Astrocyte of the cerebellum (primary cell): ENCODE data around the gene GATAD1.

ENCODE experiments used
- DNase-seq: peaks from one replicate; pipeline ENCODE4 v3.0.0-alpha.2; 2011; ENCODE audit warnings: low read depth
- H3K4me3 ChIP-seq: 2 replicates; pipeline ENCODE4 v1.5.1; 2011; ENCODE audit warnings: mild to moderate bottlenecking, low read depth, low read length, moderate library complexity
- CTCF ChIP-seq: IDR thresholded peaks from 2 replicates; pipeline ENCODE4 v1.5.1; 2012; ENCODE audit warnings: low read length, low read depth, moderate library complexity, mild to moderate bottlenecking; ENCODE audit errors: missing control alignments
- in situ Hi-C: cut with HindIII; loops from 2 replicates; pipeline ENCODE4 v1.10.0; 2017; ENCODE audit warnings: low sequenced_read_pairs

Gene GATAD1

GRCh38 chr7:92487804-92488203, 40.5 kb downstream of the GATAD1 start:
- DNase-seq = no peak
- no peak for TF ChIP-seq CTCF
- in situ Hi-C loops = no loop called here
- no peak overlapping the region for H3K4me3 ChIP-seq

GRCh38 chr7:92489634-92490033, 42.4 kb downstream of the GATAD1 start:
- in situ Hi-C loops = no loop called here
- no peak overlapping the region for H3K4me3 ChIP-seq
- DNase-seq = no peak
- no peak for TF ChIP-seq CTCF

GRCh38 chr7:92496876-92497275, 49.6 kb downstream of the GATAD1 start:
- TF ChIP-seq CTCF = no peak
- no peak for DNase-seq
- in situ Hi-C loops = no loop called here
- no peak overlapping the region for H3K4me3 ChIP-seq

DNA sequence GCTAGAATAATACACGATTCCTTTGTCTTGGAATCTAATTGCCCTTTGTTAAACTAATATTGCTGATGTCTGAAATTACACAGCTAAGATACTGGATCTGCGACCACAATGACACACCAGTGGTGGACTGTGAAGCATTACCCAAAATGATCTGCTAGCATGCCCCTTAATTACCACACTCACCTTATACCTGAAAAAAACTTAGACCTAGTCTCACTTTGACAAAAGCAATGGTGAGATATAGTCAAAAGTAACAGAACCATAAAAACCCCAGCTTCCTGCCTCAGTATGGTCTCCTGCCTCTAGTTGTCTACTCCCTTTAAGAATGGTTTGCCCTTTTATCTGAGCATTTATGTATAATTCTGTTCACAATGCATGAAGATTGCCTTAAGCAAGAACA, 51.3 kb downstream of the GATAD1 start:
- in situ Hi-C loops = no loop called here
- no peak for DNase-seq
- no peak overlapping the region for H3K4me3 ChIP-seq
- no peak for TF ChIP-seq CTCF

DNA sequence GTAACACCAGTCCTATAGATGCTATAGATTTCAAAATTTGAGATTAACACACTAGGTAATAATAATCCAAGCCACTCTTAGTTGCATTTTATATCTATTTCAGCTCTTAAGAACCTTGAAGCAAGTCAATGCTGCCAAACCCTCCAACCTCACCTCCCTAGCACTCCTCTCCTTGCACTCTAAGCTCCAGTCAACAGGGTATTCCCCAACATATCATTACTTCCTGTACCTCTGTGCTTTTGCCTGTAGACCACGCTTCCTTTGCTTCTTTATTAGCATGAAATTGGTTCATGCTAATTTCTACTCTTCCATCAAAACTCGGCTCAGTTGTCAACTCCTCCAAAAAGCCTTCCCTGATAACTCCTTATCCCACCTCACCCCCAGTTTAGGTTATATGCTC, 56.5 kb downstream of the GATAD1 start:
- TF ChIP-seq CTCF = no peak
- in situ Hi-C loops = no loop called here
- DNase-seq = no peak
- H3K4me3 ChIP-seq = no peak overlapping the region

- in situ Hi-C loops = no loop called here
- no peak for TF ChIP-seq CTCF
- no peak for DNase-seq
- H3K4me3 ChIP-seq = no peak overlapping the region
These were observed 57.3 kb downstream of the GATAD1 start for GRCh38 chr7:92504563-92504962.

DNA sequence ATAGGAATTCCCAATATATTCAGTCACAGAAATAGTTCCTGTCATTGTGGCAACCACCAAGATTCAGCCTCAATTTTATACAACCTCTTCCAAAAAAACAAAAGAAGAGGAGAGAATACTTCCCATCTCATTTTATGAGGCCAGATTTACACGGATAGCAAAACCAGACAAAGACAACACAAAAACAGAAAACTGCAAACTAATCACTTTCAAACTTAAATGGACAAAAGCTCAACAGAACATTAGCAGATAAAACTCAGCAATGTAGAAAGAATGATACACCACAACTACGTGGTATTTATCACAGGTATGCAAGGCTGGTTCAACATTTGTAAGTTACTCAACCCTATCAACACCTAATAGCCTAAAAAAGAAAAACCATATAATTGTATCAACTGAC, 59.1 kb downstream of the GATAD1 start:
- no peak for DNase-seq
- no peak for TF ChIP-seq CTCF
- in situ Hi-C loops = no loop called here
- H3K4me3 ChIP-seq = no peak overlapping the region
